Ishikawa (cell line): ENCODE measurements around the gene HYAL1.

Experiments
- CEBPB ChIP-seq: IDR thresholded peaks from 2 replicates; pipeline ENCODE4 v1.6.1; 2012
- CREB1 ChIP-seq: IDR thresholded peaks from 2 replicates; pipeline ENCODE4 v1.6.1; 2012; ENCODE audit warnings: low read depth
- EGR1 ChIP-seq: IDR thresholded peaks from 2 replicates; pipeline ENCODE4 v1.6.1; 2012
- EP300 ChIP-seq: IDR thresholded peaks from 2 replicates; pipeline ENCODE4 v1.6.1; 2012; ENCODE audit warnings: borderline replicate concordance
- FOXM1 ChIP-seq: IDR thresholded peaks from 2 replicates; pipeline ENCODE4 v1.6.1; 2012; ENCODE audit warnings: low read depth, borderline replicate concordance
- MAX ChIP-seq: IDR thresholded peaks from 2 replicates; pipeline ENCODE4 v1.6.1; 2012
- NFIC ChIP-seq: IDR thresholded peaks from 2 replicates; pipeline ENCODE4 v1.6.1; 2012
- RAD21 ChIP-seq: IDR thresholded peaks from 2 replicates; pipeline ENCODE4 v1.6.1; 2012; ENCODE audit warnings: low read depth
- REST ChIP-seq: IDR thresholded peaks from 2 replicates; pipeline ENCODE4 v1.6.1; 2012; ENCODE audit warnings: low read depth, mild to moderate bottlenecking
- TAF1 ChIP-seq: IDR thresholded peaks from 2 replicates; pipeline ENCODE4 v1.6.1; 2012; ENCODE audit warnings: low read depth, mild to moderate bottlenecking
- TCF12 ChIP-seq: IDR thresholded peaks from 2 replicates; pipeline ENCODE4 v1.6.1; 2012; ENCODE audit warnings: low read depth
- TEAD4 ChIP-seq: IDR thresholded peaks from 2 replicates; pipeline ENCODE4 v1.6.1; 2012
- USF1 ChIP-seq: IDR thresholded peaks from 2 replicates; pipeline ENCODE4 v1.6.1; 2012
- YY1 ChIP-seq: IDR thresholded peaks from 2 replicates; pipeline ENCODE4 v1.6.1; 2012; ENCODE audit warnings: low read depth
- ZBTB7A ChIP-seq: IDR thresholded peaks from 2 replicates; pipeline ENCODE4 v1.6.1; 2012; ENCODE audit warnings: low read depth

Gene HYAL1

GRCh38 chr3:50259432-50260026 is 43.8 kb downstream of the HYAL1 start:
- TF ChIP-seq EP300, result no peak
- no peak for TF ChIP-seq REST
- TF ChIP-seq MAX, result no peak

- TF ChIP-seq YY1 (no peak), NFIC (no peak), EP300 (no peak), MAX (no peak), CEBPB (no peak), TEAD4 (no peak), USF1 (no peak), EGR1 (no peak), CREB1 (no peak), FOXM1 (no peak), TAF1 (no peak), ZBTB7A (no peak), TCF12 (no peak), RAD21 (no peak), REST (no peak)
Observed at GRCh38 chr3:50258979-50259378, 44.4 kb downstream of the HYAL1 start.

- no peak for TF ChIP-seq NFIC
- no peak for TF ChIP-seq EP300
- no peak for TF ChIP-seq USF1
- no peak for TF ChIP-seq YY1
- no peak for TF ChIP-seq CEBPB
- TF ChIP-seq ZBTB7A, result no peak
- no peak for TF ChIP-seq REST
- no peak for TF ChIP-seq CREB1
Observed at GRCh38 chr3:50258029-50258680, 45.2 kb downstream of the HYAL1 start.

GRCh38 chr3:50256978-50257890 is 46.1 kb downstream of the HYAL1 start:
- peak; percentile 72 for TF ChIP-seq RAD21
- TF ChIP-seq TCF12, result no peak
